ENCODE data around the gene COPE.
"Not testable (repeated sequence)": the region's sequence is repeated elsewhere in the genome, so short reads cannot be mapped to it uniquely, and the experiment has no call there.

The COPE gene

GRCh38 chr19:18908917-18909619 lies 10.1 kb downstream of the COPE start:
- DNase-seq (ENCODE audit: low read depth), result no peak

DNA sequence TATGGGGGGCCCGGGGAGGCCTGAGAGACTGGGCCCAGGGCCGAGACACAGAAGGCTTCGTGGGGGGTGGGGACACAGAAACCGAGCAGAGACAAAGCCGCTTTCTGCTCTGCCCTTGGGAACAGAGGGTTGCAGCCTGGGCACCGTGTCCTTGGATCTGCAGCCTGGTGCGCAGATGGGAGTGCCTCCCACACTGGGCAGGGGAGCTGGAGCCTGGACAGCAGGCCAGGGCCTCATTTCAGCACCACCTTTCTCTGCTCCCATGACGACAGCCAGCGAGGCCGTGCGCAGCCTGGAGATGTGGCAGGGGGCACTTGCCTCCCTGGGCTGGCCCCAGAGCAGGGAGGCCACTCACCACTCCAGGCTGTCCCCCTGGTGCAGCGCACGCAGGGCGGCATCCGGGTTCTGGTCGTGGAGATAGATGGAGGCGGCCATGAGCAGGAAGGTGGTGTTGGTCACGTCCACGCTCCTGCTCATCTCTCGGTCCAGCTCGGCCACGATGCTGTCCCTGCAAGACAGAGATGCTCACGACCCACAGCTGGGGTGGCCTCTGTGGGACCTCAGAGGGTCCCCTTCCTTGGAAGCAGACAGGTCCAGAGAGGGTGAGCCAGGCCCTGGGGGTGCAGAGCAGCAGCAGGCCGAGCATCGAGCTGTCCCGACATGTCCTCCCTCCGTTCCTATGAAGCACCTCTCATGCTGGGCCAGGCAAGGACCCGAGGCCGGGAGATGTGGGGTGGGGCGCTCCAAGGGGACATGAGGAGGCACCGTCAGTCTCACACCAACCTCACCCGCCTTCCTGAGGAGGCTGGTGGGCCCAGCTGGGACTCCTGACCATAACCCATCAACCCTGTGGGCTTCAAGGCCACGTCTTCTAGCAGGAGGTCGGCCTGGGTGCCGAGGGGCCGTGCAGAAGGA lies 12.3 kb downstream of the COPE start:
- no peak for DNase-seq (ENCODE audit: low read depth)

GRCh38 chr19:18905513-18906236 lies 13.5 kb downstream of the COPE start:
- DNase-seq (ENCODE audit: low read depth), result no peak

- DNase-seq (ENCODE audit: low read depth), result no peak
Observed at GRCh38 chr19:18905058-18905456, 14.1 kb downstream of the COPE start.

GRCh38 chr19:18904334-18905057 lies 14.7 kb downstream of the COPE start:
- no peak for DNase-seq (ENCODE audit: low read depth)

GRCh38 chr19:18903156-18904037 lies 15.8 kb downstream of the COPE start:
- DNase-seq (ENCODE audit: low read depth), result no peak

DNA sequence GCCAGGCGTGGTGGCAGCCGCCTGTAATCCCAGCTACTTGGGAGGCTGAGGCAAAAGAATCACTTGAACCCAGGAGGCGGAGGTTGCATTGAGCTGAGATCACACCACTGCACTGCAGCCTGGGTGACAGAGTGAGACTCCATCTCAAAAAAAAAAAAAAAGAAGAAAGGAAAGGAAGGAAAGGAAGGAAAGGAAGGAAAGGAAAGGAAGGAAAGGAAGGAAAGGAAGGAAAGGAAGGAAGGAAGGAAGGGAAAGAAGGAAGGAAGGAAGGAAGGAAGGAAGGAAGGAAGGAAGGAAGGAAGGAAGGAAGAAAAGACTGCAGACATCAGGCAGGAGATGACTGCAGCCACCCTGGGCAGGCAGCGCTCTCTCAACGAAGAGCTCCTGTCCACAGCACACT lies 16.7 kb downstream of the COPE start:
- not testable (repeated sequence) for DNase-seq (ENCODE audit: low read depth)

- DNase-seq (ENCODE audit: low read depth), result no peak
Observed at GRCh38 chr19:18901491-18901890, 17.7 kb downstream of the COPE start.

GRCh38 chr19:18900700-18901481 lies 18.3 kb downstream of the COPE start:
- no peak for DNase-seq (ENCODE audit: low read depth)

- DNase-seq (ENCODE audit: low read depth), result no peak
Observed at GRCh38 chr19:18899624-18900560, 19.3 kb downstream of the COPE start.

GRCh38 chr19:18898607-18899408 lies 20.4 kb downstream of the COPE start:
- DNase-seq (ENCODE audit: low read depth), result no peak

DNA sequence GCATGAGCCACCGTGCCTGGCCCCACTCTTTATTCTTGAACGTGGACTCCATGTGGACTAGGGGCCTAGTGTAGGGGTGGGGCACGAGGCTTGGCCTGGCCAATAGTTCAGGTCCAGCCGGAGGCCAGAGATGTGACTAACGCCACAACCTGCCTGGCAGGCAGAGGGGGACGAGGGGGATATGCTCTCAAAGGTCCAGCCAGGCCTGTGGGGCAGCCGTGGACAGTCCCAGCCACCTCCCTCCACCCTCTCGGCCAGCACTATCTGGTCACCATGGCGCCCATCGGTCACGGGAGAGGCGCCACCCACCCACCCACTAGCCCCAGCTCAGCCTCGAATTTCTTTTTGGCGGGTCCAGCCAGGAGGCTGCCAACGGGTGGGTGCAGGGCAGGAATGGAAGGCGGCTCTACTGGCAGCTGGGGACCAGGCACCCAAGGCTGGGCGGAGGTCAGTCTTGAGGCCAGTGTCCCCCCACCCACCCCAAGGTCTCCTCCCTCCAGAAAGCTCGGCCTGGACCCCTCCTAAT lies 21.0 kb downstream of the COPE start:
- no peak for DNase-seq (ENCODE audit: low read depth)

DNA sequence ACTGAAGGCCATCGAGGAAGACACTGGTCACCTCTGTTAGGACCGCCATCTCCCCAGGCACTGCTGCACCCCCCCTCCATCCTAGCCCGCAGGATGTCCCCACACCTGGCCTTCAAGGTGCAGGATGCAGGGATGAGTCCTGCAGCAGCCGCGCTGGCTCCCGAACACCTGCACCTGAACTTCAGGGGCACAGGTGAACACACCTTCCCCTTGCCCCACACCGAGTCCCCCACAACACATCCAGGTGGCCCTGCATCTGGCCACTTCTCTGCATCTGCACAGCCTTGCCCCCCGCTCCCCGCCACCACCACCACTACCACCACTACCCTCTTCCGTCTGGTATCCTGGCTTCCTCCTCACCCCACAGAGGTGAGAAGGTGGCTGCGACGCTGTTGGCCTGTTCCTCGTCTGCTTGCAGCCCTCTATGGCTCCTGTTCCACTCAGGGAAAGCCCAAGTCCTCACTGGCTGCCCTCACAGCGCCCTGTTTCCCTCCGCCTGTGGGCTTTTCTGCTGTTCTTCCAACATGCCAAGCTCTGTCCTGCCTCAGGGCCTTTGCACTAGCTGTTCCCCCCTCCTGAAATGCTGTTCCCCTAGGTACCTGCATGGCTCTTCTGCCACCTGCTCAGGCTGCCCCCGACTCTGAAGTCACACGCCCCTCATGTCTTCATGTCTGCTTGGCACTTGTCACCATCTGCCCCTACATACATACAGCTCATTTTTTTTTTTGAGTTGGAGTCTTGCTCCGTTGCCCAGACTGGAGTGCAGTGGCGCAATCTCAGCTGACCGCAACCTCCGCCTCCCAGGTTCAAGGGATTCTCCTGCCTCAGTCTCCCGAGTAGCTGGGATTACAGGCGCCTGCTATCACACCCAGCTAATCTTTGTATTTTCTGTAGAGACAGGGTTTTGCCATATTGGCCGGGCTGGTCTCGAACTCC lies 21.8 kb downstream of the COPE start:
- no peak for DNase-seq (ENCODE audit: low read depth)

GRCh38 chr19:18896421-18896841 lies 22.8 kb downstream of the COPE start:
- no peak for DNase-seq (ENCODE audit: low read depth)

GRCh38 chr19:18895824-18896341 lies 23.3 kb downstream of the COPE start, which contains the start of gene CERS1:
Gene CERS1 (minus strand): TSS chr19:18896158. CDS start chr19:18896072, 86 bp downstream.
- no peak for DNase-seq (ENCODE audit: low read depth)
